ENCODE results near the gene FOXE3. TPM values are rescaled to one million over a fixed set of nuclear protein-coding genes. Genes with fewer than 3 reads are reported as not detected.

The FOXE3 gene
- total RNA-seq, 1 experiment from 2014 or later, result 0.15 TPM

DNA sequence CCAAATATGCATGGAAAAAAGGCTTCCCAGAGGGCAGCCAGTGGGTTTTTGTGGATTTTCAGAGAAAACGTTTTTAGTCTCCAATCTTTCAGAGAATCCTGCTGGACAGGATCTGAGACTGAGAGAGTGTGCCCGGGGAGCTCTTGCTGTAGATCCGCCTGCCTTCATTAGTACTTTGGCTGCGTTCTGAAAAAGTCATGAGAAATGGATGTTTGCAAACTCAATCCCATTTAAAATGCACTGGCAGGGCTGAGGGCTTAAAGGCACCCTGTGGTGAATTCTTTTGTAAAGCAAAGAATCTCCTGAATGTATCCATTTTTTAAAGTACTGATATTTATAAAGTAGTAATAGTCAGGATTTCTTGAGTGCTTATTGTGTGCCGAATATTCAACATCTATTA is 44.0 kb downstream of the FOXE3 start:
- no peak overlapping the region for H4K91ac ChIP-seq (ENCODE audit: insufficient read length, low read depth, low read length)
- H3K4me2 ChIP-seq (ENCODE audit: insufficient read depth, insufficient read length, low read length), result no peak overlapping the region
- no peaks in the 10 kb centered on the region; the same call in 1 of the 2 replicates for H3K27me3 ChIP-seq (ENCODE audit: insufficient read depth, low read length)
- Mint-ChIP-seq H3K4me1 (peaks cover 27 to 34% of the 10 kb centered on the region in 2 experiments), H3K4me3 (peak overlapping the region in 1 of 2 experiments; percentile 12; a peak in 1 of 5 replicates), H3K9me3 (no peaks in the 10 kb centered on the region; a peak in 1 of 5 replicates), H3K27ac (0 out of 7 replicates have a peak overlapping the region, but pooled peaks of 1 of the 3 experiments have one; percentile 8), H3K36me3 (ENCODE audit: insufficient read depth in 1 of 3, low read depth in 3 of 3) (no peaks in the 10 kb centered on the region), H3K27me3 (ENCODE audit: low read depth) (peaks cover 83% of the 10 kb centered on the region)
- no peak overlapping the region for H4K5ac ChIP-seq (ENCODE audit: insufficient read length, low read depth, low read length)
- H2BK15ac ChIP-seq (ENCODE audit: low read depth, low read length), result no peak overlapping the region
- no peak for DNase-seq
- no peak overlapping the region for H3K56ac ChIP-seq (ENCODE audit: insufficient read length, low read depth, low read length)
- H3K79me1 ChIP-seq (ENCODE audit: insufficient read depth, low read depth, low read length, poor library complexity, severe bottlenecking), result no peaks in the 10 kb centered on the region
- no peak overlapping the region for H3K23ac ChIP-seq (ENCODE audit: insufficient read length, low read depth, low read length)
- H3K4me1 ChIP-seq (ENCODE audit: insufficient read depth, low read length), result peaks cover 11% of the 10 kb centered on the region; the same call in 1 of the 2 replicates
- H4K20me1 ChIP-seq (ENCODE audit: control insufficient read depth, insufficient read depth, insufficient read length), result no peaks in the 10 kb centered on the region
- H2AK5ac ChIP-seq (ENCODE audit: insufficient read length, low read length), result no peak overlapping the region
- no peak overlapping the region for H2BK20ac ChIP-seq (ENCODE audit: low read depth, low read length, poor library complexity, severe bottlenecking)
- H3T11ph ChIP-seq (ENCODE audit: low read length), result no peak overlapping the region
- no CpG with 5 or more reads among the region's 5 CpGs for WGBS (ENCODE audit: extremely low coverage, insufficient read length, low lambda C conversion rate)
- H3K27ac ChIP-seq (ENCODE audit: insufficient read length, low read depth, low read length), result no peak overlapping the region
- no peak overlapping the region for H2AFZ ChIP-seq (ENCODE audit: low read length)
- no peak overlapping the region for H3K9ac ChIP-seq (ENCODE audit: extremely low read depth, insufficient read length, low read length)
- no peak overlapping the region for H3K14ac ChIP-seq (ENCODE audit: insufficient read depth, low read length)
- no peak overlapping the region for H4K8ac ChIP-seq (replicated peaks; ENCODE audit: insufficient read length, low read depth, low read length)
- H3K9me3 ChIP-seq (ENCODE audit: control insufficient read depth, low read depth, low read length), result no peaks in the 10 kb centered on the region
- H3K23me2 ChIP-seq (ENCODE audit: insufficient read length, low read depth, low read length, poor library complexity, severe bottlenecking), result no peaks in the 10 kb centered on the region
- H3K79me2 ChIP-seq (ENCODE audit: insufficient read depth, low read length), result no peaks in the 10 kb centered on the region
- H3K18ac ChIP-seq (ENCODE audit: insufficient read length, low read depth, low read length), result no peak overlapping the region
- H2BK12ac ChIP-seq (ENCODE audit: insufficient read length, low read depth, low read length), result no peak overlapping the region
- TF ChIP-seq, protein P1, sequence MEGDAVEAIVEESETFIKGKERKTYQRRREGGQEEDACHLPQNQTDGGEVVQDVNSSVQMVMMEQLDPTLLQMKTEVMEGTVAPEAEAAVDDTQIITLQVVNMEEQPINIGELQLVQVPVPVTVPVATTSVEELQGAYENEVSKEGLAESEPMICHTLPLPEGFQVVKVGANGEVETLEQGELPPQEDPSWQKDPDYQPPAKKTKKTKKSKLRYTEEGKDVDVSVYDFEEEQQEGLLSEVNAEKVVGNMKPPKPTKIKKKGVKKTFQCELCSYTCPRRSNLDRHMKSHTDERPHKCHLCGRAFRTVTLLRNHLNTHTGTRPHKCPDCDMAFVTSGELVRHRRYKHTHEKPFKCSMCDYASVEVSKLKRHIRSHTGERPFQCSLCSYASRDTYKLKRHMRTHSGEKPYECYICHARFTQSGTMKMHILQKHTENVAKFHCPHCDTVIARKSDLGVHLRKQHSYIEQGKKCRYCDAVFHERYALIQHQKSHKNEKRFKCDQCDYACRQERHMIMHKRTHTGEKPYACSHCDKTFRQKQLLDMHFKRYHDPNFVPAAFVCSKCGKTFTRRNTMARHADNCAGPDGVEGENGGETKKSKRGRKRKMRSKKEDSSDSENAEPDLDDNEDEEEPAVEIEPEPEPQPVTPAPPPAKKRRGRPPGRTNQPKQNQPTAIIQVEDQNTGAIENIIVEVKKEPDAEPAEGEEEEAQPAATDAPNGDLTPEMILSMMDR (conservative IDR thresholded peaks at IDR 0.05), result no peak
- no peak overlapping the region for H2BK5ac ChIP-seq (ENCODE audit: insufficient read length, low read length)
- H2BK120ac ChIP-seq (ENCODE audit: low read depth, low read length, poor library complexity, severe bottlenecking), result no peak overlapping the region
- H3K4ac ChIP-seq (ENCODE audit: low read depth, low read length), result no peak overlapping the region
